Measurements from ENCODE around the gene RYR2.

The RYR2 gene

DNA sequence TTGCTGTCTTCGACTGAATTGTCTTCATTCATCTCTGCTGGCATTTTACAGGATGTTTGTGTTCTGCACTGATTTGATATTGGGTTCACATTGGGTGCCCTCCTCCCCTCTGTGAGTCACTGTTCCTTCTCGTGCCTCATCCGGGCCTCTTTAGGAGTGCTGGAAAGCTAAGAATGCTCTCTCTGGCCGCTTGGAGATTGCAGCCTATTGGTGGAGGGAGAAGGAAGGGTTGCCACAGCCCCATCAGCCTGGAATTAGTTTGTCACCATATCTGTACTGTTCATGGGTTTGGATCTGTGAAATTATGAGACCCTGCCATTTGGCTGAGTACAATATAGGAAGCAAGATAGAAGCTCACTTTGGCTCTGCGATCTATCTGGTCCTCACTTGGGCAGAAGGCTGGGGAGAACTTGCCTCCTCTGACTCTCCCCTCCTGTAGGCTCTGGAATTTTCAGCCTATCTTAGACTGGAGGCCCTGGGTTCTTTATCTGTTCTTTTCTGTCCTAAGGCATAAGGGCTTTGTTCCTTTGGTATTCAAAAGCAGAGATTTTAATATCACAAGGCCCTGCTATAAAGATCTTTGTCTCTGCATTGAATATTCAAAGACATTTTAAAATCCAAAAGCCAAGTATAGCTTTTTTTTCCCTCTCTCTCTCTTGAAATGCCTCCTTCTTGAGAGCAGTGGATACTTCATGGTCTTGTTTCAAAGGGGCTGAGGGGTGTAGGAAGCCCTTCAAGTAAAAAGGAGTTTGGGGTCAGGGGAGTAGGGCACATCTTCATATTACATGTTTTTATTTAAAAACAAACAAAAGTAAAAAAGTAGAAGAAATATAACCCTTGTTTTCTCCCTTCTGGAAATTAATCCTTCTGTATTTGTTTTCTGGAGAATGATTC lies 500.8 kb downstream of the RYR2 start:
- H3K27me3 Mint-ChIP-seq (ENCODE audit: low read depth, poor library complexity): peaks cover 3% of the 10 kb centered on the region
- H3K4me3 Mint-ChIP-seq: no peak overlapping the region
- DNase-seq: no peak
- H3K36me3 Mint-ChIP-seq (ENCODE audit: low read depth): no peaks in the 10 kb centered on the region
- no peaks in the 10 kb centered on the region for H3K9me3 Mint-ChIP-seq
- no peak overlapping the region for H3K27ac Mint-ChIP-seq
- no peaks in the 10 kb centered on the region for H3K4me1 Mint-ChIP-seq
- TF ChIP-seq CTCF (IDR thresholded peaks at IDR 0.05): no peak

DNA sequence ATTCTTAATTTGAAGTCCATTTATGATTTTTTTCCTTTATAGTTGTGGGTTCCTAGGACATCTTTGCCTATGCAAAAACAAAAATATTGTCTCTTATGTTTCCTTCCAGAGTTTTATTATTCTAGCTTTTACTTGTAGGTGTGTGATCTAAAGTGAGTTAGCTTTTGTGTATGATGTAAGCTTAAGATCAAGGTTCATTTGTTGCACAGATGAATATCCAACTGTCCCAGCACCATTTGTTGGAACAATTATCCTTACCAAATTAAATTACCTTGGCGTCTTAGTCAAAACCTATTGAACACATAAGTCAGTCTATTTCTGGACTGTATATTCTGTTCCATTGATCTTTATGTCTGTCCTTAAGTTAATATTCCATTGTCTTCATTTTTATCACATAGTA lies 511.1 kb downstream of the RYR2 start:
- no peak for DNase-seq
- H3K4me3 Mint-ChIP-seq: no peak overlapping the region
- H3K27me3 Mint-ChIP-seq (ENCODE audit: low read depth, poor library complexity): peaks cover 6% of the 10 kb centered on the region
- peaks cover 3% of the 10 kb centered on the region for H3K9me3 Mint-ChIP-seq
- H3K4me1 Mint-ChIP-seq: no peaks in the 10 kb centered on the region
- TF ChIP-seq CTCF (IDR thresholded peaks at IDR 0.05): no peak
- H3K36me3 Mint-ChIP-seq (ENCODE audit: low read depth): no peaks in the 10 kb centered on the region
- H3K27ac Mint-ChIP-seq: no peak overlapping the region

DNA sequence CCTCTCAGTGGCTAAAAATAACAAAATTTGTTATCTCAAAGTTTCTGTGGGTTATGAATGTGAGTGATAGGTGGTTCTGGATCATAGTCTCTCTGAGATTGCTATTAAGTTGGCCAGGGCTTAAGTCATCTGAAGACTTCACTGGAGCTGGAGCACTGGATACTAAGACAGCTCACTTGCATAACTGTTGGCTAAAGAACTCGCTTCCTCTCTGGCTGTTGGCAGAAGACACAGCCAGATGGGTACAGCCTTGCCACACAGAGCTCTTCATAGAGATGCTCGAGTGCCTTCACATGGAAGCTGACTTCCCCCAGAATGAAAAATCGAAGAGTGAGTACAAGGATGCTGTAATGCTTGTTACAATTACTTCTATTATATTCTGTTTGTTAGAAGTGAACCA lies 514.9 kb downstream of the RYR2 start:
- Mint-ChIP-seq H3K36me3 (ENCODE audit: low read depth) (no peaks in the 10 kb centered on the region), H3K27me3 (ENCODE audit: low read depth, poor library complexity) (no peaks in the 10 kb centered on the region), H3K27ac (no peak overlapping the region), H3K9me3 (peaks cover 3% of the 10 kb centered on the region), H3K4me3 (no peak overlapping the region), H3K4me1 (no peaks in the 10 kb centered on the region)
- no peak for DNase-seq
- TF ChIP-seq CTCF (IDR thresholded peaks at IDR 0.05): no peak

- peaks cover 3% of the 10 kb centered on the region for H3K9me3 Mint-ChIP-seq
- no peak overlapping the region for H3K4me3 Mint-ChIP-seq
- peaks cover 5% of the 10 kb centered on the region for H3K27me3 Mint-ChIP-seq (ENCODE audit: low read depth, poor library complexity)
- peak; percentile 75 for TF ChIP-seq CTCF (IDR thresholded peaks at IDR 0.05)
- no peaks in the 10 kb centered on the region for H3K4me1 Mint-ChIP-seq
- no peaks in the 10 kb centered on the region for H3K36me3 Mint-ChIP-seq (ENCODE audit: low read depth)
- DNase-seq: peak; percentile 32
- H3K27ac Mint-ChIP-seq: no peak overlapping the region
Measured at GRCh38 chr1:237562242-237562823, 520.3 kb downstream of the RYR2 start.

GRCh38 chr1:237565236-237565635 lies 523.3 kb downstream of the RYR2 start:
- no peaks in the 10 kb centered on the region for H3K9me3 Mint-ChIP-seq
- H3K4me3 Mint-ChIP-seq: no peak overlapping the region
- H3K4me1 Mint-ChIP-seq: peaks cover 6% of the 10 kb centered on the region
- H3K36me3 Mint-ChIP-seq (ENCODE audit: low read depth): no peaks in the 10 kb centered on the region
- TF ChIP-seq CTCF (IDR thresholded peaks at IDR 0.05): no peak
- peaks cover 16% of the 10 kb centered on the region for H3K27me3 Mint-ChIP-seq (ENCODE audit: low read depth, poor library complexity)
- no peak overlapping the region for H3K27ac Mint-ChIP-seq
- no peak for DNase-seq

All from nephron progenitor cell (in vitro differentiated cells).